Stimulated activated CD4-positive, alpha-beta T cell treated with anti-CD3 and anti-CD28 coated beads, TNF-alpha, amount 100 ng/mL, for 4 hours (primary cell): Measurements from ENCODE around the gene HOXB6.

ENCODE experiments used
- DNase-seq, 3 experiments: peaks; one replicate each; pipeline ENCODE4 v3.0.0-alpha.2; 2020; ENCODE audit warnings: low read depth in 3 of 3

Gene HOXB6

DNA sequence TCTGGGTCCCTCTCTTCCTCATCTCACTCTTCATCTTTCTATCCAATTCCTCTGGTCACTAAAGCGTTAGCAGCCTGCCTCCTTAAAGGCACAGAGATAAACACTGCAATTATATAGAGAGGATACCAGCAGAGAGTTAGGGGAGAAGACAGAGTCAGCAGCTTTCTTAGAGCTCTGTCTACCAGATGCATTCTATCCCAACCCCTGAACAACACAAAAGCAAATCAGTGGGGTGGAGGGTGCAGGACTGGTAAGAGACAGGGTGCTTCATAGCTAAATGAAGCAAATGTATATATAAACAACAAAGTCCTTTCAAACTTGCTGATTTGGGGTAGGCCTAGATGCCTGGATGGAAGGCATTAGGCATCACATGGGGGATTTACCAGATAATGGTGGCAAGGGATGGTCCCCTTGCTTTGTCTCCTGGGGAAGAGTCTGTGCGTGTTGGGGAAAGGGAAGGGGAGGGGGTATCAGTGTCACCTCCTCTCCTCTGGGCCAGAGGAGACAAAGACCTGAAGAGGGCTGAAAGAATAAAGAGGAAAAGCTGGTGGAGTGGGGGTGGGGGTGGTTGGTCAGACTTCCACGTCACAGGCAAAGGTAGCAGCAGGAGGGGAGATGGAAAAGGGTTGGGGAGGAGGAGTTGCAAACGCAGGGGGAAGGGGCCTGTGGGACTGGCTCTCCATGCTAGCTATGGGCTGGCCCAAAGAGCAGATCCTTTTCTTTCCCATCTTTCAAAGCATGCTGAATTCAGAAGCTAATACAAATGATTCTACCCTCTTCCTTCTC lies 38.7 kb downstream of the HOXB6 start:
- no peak for DNase-seq

DNA sequence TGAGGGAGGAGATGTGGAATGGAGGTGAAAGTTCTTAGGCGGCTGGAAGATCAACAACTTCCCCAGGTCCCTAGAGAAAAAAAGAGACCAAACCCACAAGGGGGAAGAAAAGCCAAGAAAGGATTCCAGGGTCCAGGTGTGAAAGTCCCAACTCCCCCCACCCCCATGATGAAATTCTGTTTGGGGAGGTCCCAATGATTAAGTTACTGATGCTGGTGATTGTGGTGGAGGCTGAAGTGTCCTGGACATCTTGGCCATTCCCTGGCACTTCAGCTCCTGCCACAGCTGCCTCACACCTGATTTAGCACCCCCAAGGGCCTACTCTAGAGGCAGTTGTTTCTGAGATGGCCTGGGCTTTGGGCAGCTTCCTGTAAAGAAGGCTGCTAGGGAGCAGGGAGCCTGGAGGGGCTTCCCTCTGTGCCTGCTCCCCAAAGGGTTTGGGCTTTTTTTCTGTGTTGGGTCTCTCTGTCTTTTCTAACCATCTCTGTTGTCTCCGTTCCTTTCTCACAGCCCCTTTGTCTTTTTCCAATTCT lies 39.7 kb downstream of the HOXB6 start:
- DNase-seq, result no peak

GRCh38 chr17:48564188-48565021 lies 40.4 kb downstream of the HOXB6 start:
- DNase-seq, result no peak

- no peak for DNase-seq
These were observed 41.0 kb downstream of the HOXB6 start for GRCh38 chr17:48563867-48564187.

DNA sequence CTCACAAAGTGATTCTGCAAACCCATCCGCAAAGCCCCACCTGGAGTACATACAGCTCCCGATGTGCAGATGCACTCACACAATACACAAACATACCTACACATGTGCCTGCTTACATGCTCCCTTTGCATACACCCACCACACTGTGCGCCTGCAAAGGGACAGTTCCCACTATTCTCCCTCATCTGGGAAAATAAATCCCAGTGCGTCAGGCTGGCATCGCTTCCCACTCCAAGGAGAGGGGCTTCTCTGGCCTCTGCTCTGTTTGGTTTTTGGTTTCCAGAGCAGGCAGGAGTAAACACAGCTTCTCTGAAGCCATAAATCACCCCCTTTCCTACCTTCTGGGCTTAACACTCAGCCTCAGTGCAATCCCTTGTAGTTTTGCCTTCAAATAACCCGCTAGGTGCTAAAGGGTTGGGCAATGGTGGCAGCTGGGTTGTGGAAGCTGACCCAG lies 41.4 kb downstream of the HOXB6 start:
- no peak for DNase-seq

- DNase-seq, result no peak
These were observed 41.9 kb downstream of the HOXB6 start for GRCh38 chr17:48562934-48563333.

DNA sequence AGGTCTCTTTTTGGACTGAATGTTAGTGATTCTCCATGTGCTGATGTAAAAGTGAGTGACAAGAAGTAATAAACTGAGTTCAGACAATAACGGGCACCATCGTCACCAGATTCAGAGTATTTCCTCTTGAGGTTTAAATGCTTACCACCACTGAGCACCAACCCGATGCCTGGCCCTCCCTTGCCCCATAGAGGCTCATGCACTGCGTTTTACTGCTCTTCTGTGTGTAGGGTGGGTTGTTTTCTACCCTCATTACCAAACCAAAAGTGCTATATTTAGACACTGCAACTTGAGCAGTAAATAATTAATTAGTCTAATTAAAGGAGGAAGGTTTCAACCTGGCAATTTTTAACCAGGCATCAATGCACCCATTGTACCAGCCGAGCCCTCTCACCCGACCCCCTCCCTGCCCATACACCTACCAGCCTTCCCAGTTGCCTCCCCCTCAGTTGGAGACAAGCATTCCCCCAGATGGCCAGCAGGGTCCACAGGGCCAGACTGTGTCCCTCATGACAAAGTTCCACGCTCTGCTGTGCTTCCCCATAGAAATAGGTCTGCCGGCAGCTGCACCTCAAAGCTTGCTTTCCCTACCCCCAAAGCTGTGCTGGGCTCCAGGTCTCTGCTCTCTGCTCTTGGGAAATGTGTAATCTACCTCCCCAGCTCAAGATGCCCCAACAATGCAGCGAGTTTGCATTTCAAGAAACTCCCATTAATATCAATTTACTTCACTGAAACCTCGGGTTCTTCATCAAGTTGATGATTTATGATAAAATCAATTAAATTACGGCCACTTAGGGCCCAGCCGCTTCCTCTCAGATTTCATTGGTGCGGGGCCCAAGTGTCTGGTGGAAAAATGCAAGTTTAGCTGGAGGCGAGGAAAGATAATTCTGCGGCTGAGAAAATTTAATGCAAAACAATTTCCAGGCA lies 42.6 kb downstream of the HOXB6 start:
- no peak for DNase-seq

GRCh38 chr17:48559840-48560817 lies 44.7 kb downstream of the HOXB6 start:
- no peak for DNase-seq

GRCh38 chr17:48559122-48559839 lies 45.5 kb downstream of the HOXB6 start:
- no peak for DNase-seq

GRCh38 chr17:48558831-48559121 lies 46.0 kb downstream of the HOXB6 start:
- no peak for DNase-seq

- DNase-seq, result no peak
These were observed 46.5 kb downstream of the HOXB6 start for GRCh38 chr17:48558057-48558830.

DNA sequence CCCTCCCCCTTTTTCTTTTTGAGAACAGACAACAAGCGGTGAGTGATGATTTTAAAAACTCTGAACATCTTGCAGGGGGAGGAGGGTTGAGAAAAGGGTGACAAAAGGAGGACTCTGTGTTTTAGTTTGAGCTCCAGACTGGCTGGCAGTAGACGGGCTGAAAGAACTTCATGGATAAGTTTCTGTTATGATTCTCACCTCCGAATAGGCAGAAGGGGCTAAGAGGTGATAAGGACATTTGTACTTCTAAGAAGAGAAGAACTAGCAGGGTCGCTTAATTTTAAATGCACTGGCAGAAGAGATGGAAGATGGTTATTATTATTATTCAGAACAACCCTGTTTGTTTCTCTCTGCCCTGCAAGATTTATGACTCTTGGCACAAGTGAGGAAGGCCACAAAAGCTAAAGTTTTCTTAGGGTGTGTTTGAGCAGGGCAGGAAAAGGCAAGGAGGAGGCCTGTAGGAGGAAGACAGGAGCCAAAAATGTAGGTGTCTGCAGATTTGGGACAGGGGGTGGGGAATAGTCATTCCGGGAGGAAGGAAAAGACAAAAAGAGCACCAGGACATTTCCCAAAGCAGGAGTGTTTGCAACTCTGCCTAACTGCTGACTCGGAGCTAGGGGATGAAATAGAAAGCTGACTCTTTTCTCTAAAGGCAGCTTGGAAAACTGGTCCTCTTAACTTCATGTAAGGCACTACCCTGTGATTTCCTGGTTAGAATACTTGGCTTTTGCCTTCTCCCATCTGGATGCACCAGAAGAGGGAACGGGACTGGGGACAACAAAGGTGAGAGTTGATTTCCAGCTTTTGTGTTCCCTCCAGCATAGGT lies 48.0 kb downstream of the HOXB6 start:
- DNase-seq, result no peak

GRCh38 chr17:48556229-48556575 lies 48.6 kb downstream of the HOXB6 start:
- DNase-seq, result no peak

DNA sequence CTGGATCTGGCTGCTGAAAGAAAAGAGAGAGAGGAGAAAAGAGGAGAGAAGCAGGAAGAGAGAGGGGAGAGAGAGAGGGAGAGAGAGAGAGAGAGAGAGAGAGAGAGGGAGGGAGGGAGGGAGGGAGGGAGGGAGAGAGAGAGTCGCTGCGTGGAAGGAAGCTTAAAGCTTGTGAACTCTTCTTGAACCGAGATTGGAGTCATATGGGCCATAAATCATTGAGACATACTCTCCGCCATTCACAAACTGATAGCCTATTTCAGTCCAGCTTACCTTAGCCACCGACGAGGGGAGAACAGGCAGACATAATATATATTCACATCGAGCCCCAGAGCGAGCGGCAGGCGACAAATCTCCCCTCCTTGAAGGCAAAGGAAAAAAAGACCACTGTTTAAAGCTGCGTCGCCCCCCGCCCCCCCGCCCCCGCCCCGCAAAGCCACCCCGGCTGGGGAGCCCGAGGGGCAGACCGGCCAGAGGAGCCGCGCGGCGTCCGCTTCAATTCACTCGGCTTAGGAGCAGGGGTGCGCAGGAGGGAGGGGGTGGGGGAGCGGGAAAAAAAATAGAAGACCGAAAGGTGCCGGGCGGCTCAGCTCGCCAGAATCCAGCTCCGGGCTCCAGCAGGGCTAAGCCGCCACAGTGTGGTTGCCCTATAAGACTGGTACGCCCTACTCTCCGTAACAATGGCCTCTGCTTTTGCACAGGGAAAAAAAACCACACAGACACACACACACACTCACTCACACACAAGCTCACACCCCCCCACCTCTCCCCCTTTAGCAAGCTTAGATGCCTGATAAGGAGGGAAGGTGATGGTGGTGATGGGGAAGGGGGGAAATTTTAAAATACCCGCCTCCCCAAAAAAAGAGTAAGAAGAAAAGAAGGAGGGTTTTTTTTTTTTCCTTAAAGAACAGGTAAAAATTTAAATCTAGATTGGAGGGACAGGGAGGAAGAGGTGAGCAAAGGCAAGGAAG lies 49.2 kb downstream of the HOXB6 start:
- DNase-seq, result no peak

GRCh38 chr17:48554412-48555257 lies 50.2 kb downstream of the HOXB6 start:
- DNase-seq, result no peak

DNA sequence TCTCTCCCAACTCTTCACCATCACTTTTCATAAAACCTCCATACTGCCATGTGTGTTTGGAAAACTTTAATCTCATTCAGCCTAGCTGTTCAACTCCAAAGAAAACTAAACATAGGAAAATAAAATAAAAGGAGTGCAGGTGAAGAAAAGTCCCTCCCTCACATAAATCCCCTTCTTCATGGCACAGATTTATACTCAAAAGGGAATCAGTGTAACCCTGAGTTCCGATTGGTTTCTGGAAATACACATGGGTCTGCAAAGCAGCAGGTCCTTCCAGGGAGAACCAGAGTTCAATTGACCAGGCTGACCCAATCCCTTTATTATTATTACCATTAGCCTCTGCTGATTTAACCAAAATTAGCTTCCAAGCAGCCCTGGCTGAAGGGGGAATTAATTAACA lies 51.0 kb downstream of the HOXB6 start:
- DNase-seq, result no peak

GRCh38 chr17:48553190-48553547 lies 51.6 kb downstream of the HOXB6 start:
- DNase-seq, result no peak
